Measurements from ENCODE around the gene EPHA3. TPM values are rescaled to one million over a fixed set of nuclear protein-coding genes. Genes with fewer than 3 reads are reported as not detected.

EPHA3 gene
- total RNA-seq, 1 donor from 2014 or later = 24.6 TPM

- no peak overlapping the region for H3K4me3 Mint-ChIP-seq
- no peaks in the 10 kb centered on the region for H3K36me3 Mint-ChIP-seq (ENCODE audit: low read depth)
- H3K27ac Mint-ChIP-seq (ENCODE audit: unreplicated experiment) = no peak overlapping the region
- TF ChIP-seq CTCF (conservative IDR thresholded peaks at IDR 0.05) = no peak
- no peaks in the 10 kb centered on the region for H3K27me3 Mint-ChIP-seq (ENCODE audit: low read depth)
- DNase-seq (ENCODE audit: low read depth, low spot score) = no peak
- peaks cover 12% of the 10 kb centered on the region for H3K4me1 Mint-ChIP-seq
- no peaks in the 10 kb centered on the region for H3K9me3 Mint-ChIP-seq
Observed at GRCh38 chr3:89278302-89279025, 171.0 kb downstream of the EPHA3 start.

- DNase-seq (ENCODE audit: low read depth, low spot score) = no peak
- TF ChIP-seq CTCF (conservative IDR thresholded peaks at IDR 0.05) = no peak
- no peak overlapping the region for H3K4me3 Mint-ChIP-seq
- H3K36me3 Mint-ChIP-seq (ENCODE audit: low read depth) = no peaks in the 10 kb centered on the region
- no peak overlapping the region for H3K27ac Mint-ChIP-seq (ENCODE audit: unreplicated experiment)
- H3K9me3 Mint-ChIP-seq = no peaks in the 10 kb centered on the region
- H3K4me1 Mint-ChIP-seq = peaks cover 12% of the 10 kb centered on the region
- H3K27me3 Mint-ChIP-seq (ENCODE audit: low read depth) = no peaks in the 10 kb centered on the region
Observed at GRCh38 chr3:89280301-89280700, 172.9 kb downstream of the EPHA3 start.

DNA sequence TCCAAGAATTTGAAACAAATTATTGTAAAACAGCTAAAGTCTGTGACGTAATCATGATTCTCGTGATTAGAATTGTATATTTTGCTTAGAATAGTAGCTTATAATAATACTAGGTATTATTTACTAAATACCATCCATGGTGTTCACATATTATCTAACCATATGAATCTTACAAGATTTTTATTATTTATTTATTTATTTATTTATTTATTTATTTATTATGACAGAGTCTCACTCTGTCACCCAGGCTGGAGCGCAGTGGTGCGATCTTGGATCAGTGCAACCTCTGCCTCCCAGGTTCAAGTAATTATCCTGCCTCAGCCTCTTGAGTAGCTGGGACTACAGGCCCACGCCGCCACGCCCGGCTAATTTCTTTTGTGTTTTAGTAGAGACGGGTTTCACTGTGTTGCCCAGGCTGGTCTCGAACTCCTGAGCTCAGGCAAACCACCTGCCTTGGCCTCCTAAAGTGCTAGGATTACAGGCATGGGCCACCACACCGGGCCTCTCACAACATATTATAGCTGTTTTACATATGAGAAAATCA, 173.5 kb downstream of the EPHA3 start:
- TF ChIP-seq CTCF (conservative IDR thresholded peaks at IDR 0.05) = no peak
- DNase-seq (ENCODE audit: low read depth, low spot score) = no peak
- peaks cover 12% of the 10 kb centered on the region for H3K4me1 Mint-ChIP-seq
- H3K27ac Mint-ChIP-seq (ENCODE audit: unreplicated experiment) = no peak overlapping the region
- H3K4me3 Mint-ChIP-seq = no peak overlapping the region
- H3K36me3 Mint-ChIP-seq (ENCODE audit: low read depth) = peaks cover 2% of the 10 kb centered on the region
- H3K9me3 Mint-ChIP-seq = peaks cover 3% of the 10 kb centered on the region
- H3K27me3 Mint-ChIP-seq (ENCODE audit: low read depth) = no peaks in the 10 kb centered on the region

GRCh38 chr3:89287902-89288508, 180.6 kb downstream of the EPHA3 start:
- H3K9me3 Mint-ChIP-seq = peaks cover 8% of the 10 kb centered on the region
- TF ChIP-seq CTCF (conservative IDR thresholded peaks at IDR 0.05) = no peak
- H3K27ac Mint-ChIP-seq (ENCODE audit: unreplicated experiment) = no peak overlapping the region

DNA sequence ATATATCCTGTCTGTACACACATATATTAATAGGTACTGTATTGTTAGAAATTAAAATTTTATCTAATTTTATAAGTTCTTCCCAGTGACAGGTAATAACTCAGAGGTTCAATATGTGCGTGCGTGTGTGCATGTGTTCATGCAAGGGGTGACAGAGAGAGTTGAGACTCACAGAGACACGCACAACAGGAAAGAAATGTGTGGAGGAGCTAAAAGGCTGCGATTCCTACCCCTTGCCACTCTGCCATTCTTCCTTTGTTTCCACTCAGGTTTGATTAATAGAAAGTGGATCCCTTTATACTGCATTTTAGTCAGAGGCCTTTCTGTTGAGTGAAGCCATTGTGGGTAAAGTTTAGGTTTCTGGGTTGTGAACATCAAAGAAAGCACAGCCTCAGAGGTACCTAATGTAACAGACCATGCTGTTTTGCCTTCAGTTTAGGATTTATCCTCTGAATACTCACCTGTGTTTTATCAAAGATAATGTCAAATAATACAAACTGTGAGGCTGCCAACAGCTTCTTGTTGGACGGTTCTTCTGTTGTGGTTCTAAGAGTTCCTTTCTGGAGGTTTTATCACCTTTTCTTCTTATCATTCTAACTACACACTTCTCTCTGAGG, 182.3 kb downstream of the EPHA3 start:
- no peak overlapping the region for H3K4me3 Mint-ChIP-seq
- peaks cover 6% of the 10 kb centered on the region for H3K4me1 Mint-ChIP-seq
- DNase-seq (ENCODE audit: low read depth, low spot score) = no peak
- H3K27me3 Mint-ChIP-seq (ENCODE audit: low read depth) = no peaks in the 10 kb centered on the region
- no peak overlapping the region for H3K27ac Mint-ChIP-seq (ENCODE audit: unreplicated experiment)
- peaks cover 14% of the 10 kb centered on the region for H3K36me3 Mint-ChIP-seq (ENCODE audit: low read depth)
- no peak for TF ChIP-seq CTCF (conservative IDR thresholded peaks at IDR 0.05)
- peaks cover 11% of the 10 kb centered on the region for H3K9me3 Mint-ChIP-seq

More at GRCh38 chr3:89287902-89288508, 180.6 kb downstream of the EPHA3 start:
- no peak for DNase-seq (ENCODE audit: low read depth, low spot score)
- no peak overlapping the region for H3K4me3 Mint-ChIP-seq
- peaks cover 10% of the 10 kb centered on the region for H3K36me3 Mint-ChIP-seq (ENCODE audit: low read depth)
- H3K4me1 Mint-ChIP-seq = peaks cover 6% of the 10 kb centered on the region
- H3K27me3 Mint-ChIP-seq (ENCODE audit: low read depth) = no peaks in the 10 kb centered on the region

Measured in neural crest cell (in vitro differentiated cells).